ENCODE data around the gene KRTAP5-6. TPM values are rescaled to one million over a fixed set of nuclear protein-coding genes. Genes with fewer than 3 reads are reported as not detected.

KRTAP5-6 gene
- total RNA-seq, 1 donor = not detected

DNA sequence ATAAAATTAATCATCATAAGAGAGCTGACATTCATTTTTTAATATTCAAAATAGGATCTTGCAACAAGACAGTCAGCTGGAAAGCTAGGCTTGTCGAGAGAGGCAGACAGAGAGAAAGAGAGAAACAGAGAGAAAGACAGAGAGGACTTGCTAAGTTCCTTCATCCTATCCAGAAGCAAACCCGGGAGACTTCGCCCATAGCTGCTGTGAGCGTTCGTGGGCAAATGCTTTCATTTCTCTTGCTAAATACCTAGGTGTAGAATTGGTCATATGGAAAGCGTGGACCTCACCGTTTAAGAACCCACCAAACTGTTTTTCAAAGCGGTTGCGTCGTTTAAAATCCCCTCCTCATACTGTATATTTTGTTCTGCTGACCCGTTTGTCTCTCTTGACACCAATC lies 25.3 kb upstream of the KRTAP5-6 start:
- no peak for DNase-seq (ENCODE audit: low read depth)
- TF ChIP-seq, protein P1, sequence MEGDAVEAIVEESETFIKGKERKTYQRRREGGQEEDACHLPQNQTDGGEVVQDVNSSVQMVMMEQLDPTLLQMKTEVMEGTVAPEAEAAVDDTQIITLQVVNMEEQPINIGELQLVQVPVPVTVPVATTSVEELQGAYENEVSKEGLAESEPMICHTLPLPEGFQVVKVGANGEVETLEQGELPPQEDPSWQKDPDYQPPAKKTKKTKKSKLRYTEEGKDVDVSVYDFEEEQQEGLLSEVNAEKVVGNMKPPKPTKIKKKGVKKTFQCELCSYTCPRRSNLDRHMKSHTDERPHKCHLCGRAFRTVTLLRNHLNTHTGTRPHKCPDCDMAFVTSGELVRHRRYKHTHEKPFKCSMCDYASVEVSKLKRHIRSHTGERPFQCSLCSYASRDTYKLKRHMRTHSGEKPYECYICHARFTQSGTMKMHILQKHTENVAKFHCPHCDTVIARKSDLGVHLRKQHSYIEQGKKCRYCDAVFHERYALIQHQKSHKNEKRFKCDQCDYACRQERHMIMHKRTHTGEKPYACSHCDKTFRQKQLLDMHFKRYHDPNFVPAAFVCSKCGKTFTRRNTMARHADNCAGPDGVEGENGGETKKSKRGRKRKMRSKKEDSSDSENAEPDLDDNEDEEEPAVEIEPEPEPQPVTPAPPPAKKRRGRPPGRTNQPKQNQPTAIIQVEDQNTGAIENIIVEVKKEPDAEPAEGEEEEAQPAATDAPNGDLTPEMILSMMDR (IDR thresholded peaks at IDR 0.05; ENCODE audit: insufficient read depth, low read depth, low read length) = no peak
- H3K4me3 ChIP-seq (ENCODE audit: low read depth, low read length) = no peak overlapping the region

DNA sequence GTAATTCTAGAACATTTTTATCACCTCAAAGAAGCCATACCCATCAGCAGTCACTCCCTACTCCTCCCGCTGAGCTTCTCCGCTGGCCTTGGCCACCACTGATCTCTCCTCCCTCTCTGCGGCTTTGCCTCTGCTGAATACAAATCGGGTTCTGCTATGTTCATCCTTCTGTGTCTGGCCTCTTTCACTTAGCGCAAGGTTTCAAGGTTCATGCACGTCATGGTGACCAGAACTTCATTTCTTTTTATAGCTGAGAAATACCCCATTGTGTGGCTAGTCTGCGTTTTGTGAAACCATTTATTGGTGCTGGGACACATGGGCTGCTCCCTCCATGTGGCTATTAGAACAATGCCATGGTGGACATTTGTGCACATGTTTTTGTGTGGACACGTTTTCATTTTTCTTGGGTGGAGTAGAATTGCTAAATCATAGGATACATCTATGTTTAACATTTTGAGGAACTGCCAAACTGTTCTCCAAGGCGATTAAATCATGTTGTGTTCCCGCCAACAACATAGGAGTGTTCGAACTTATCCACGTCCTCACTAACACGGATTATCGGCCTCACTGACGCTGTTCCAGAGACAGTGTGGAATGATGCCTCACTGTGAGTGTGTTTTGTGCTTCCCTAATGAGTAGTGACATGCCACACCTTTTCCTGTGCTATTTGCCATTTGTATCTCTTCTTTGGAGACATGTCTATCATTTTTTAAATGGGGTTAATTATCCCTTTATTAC lies 24.2 kb upstream of the KRTAP5-6 start:
- no peak for DNase-seq (ENCODE audit: low read depth)
- TF ChIP-seq, protein P1 (IDR thresholded peaks at IDR 0.05; ENCODE audit: insufficient read depth, low read depth, low read length) = no peak
- no peak overlapping the region for H3K4me3 ChIP-seq (ENCODE audit: low read depth, low read length)

DNA sequence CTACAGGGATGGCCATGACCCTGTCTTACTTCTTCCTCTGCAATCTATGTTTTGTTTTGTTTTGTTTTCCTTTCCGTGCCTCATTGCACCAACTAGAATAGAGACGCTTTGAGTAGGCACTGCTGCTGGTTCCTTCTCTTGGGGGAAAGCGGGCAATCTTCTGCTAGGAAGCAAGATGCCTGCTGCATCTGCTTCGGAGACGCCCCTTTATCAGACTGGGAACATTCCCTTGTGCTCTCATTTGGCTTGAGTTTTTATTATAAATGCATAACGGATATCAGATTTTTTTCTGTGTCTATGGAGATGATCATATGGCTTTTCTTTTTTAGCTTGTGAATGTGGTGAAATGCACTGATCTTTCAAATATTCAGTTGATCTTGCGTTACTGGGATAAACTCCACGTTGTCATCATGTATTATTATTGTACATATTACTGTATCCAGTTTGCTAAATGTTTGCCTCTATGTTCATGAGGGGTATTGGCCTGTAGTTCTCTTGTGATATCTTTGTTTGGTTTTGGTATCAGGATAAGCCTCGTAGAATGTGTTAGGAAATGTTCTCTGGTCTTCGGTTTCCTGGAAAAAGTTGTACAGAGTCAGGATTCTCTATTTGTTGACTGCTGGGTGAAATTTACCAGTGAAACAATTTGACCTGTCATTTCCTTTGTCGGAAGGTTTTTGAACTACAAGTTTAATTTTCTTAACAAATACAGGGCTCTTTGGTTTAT lies 23.4 kb upstream of the KRTAP5-6 start:
- DNase-seq (ENCODE audit: low read depth) = no peak
- no peak overlapping the region for H3K4me3 ChIP-seq (ENCODE audit: low read depth, low read length)
- TF ChIP-seq, protein P1 (IDR thresholded peaks at IDR 0.05; ENCODE audit: insufficient read depth, low read depth, low read length) = no peak

DNA sequence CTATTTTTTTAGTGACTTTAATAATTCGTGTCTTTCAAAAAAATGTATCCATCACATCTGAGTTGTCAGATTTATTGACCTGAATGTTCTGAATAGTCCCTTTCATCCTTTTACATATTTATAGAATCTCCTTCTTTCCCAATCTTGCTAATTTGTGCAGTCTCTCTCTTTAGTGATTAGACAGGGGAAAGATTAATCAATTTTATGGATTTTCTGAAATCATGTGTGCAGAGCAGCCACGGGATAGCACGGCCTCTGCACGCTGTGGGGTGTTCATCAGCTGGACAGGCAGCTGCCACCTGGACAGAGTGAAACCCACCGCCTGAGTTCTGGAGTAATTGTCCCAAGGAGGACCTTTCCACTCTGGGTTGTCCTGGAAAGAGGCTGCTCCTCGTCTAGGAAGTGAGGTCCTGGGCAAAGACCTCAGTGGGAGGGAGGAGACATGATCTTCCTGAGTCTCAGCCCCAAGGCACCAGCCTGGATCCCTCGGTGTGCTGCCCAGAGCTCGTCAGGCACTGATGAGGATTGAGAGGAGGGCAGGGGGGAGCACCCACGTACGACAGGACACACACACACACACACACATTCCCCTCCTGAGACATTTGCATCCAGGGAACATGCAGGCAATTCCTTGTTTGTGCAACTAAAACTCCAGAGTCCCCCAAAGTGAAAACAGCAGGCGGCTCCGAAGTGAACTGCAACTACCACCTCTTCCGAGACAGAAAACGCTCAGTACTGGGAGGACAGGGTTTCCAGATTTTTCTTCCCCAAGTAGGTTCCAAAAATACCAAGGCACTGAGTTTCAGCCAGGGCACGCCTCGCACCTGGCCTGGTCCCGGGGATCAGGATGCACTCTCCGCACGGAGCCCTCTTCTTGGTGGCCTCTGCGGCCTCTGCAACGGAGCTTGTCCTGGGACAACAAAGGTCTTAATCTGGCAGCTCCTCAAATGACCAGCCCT lies 22.5 kb upstream of the KRTAP5-6 start:
- TF ChIP-seq, protein P1 (IDR thresholded peaks at IDR 0.05; ENCODE audit: insufficient read depth, low read depth, low read length) = no peak
- no peak for DNase-seq (ENCODE audit: low read depth)
- H3K4me3 ChIP-seq (ENCODE audit: low read depth, low read length) = no peak overlapping the region

DNA sequence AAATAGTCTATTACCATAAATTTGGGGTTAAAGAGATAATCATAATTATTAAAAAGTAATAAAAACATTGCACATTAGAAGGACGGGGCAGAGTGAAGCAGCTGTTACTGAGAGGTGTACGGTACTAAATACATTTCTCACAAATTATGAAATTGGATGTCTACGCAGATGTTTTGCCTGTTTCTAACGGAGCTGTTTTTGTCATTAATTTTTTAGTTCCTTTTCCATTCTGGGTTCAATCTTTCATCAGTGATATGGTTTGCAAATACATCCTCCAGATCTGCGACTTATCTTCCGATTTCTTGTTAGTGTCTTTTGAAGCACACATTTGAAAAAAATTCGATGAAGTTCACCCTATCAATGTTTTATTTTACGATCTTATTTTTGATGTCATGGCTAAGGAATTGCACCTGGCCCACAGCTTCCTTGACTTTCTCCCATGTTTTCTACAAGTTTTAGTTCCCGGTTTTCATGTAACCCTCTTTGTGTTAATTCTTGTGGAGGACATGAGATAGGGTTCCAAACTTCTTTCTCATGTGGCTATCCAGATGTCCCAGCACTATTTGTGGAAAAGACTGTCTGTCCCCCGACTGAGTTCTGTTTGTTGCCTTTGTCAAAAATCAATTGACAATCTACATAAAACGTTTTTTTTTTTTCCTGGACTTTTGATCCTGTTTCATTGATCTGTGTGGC lies 21.3 kb upstream of the KRTAP5-6 start:
- TF ChIP-seq, protein P1 (IDR thresholded peaks at IDR 0.05; ENCODE audit: insufficient read depth, low read depth, low read length) = no peak
- no peak for DNase-seq (ENCODE audit: low read depth)
- no peak overlapping the region for H3K4me3 ChIP-seq (ENCODE audit: low read depth, low read length)

DNA sequence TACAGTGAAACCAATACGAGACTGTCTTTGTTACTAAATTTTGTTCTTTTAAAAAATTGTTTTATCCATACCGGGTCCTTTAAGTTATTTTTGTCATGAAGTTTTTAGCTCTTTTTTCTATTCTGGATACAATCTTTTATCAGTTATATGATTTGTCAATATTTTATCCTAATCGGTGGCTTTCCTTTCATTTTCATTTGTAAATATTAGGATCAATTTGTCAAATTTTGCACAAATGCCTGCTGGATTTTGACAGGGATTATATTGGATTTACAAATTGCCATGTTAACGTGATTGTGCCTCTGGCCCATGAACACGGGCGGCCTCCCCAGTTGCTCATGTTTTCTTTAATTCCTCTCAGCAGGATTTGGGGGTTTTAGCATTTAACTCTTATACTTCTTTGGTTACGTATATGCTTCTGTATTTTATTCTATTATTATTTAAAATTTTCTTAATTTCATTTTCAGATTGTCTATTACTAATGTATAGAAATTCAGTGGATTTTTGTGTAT lies 20.7 kb upstream of the KRTAP5-6 start:
- TF ChIP-seq, protein P1 (IDR thresholded peaks at IDR 0.05; ENCODE audit: insufficient read depth, low read depth, low read length) = no peak
- no peak for DNase-seq (ENCODE audit: low read depth)
- no peak overlapping the region for H3K4me3 ChIP-seq (ENCODE audit: low read depth, low read length)
